Vagina (tissue), 2 donors: ENCODE measurements around the gene GALNT17.

Experiments
- POLR2A ChIP-seq, 2 donors: fragments of 450-650 bp; IDR thresholded peaks; one replicate each; pipeline ENCODE4 v1.6.1; 2017; ENCODE audit warnings: antibody characterized with exemption in 2 of 2, mild to moderate bottlenecking in 2 of 2, moderate library complexity in 2 of 2
- TF ChIP-seq, protein P1 (sequence below), 3 experiments: fragments of 450-650 bp in 2 of 3; fragments of 200-600 bp in 1 of 3; sonication (generic) in 1 of 3; IDR thresholded peaks; one replicate each; pipeline ENCODE4 v1.5.1; 2017 to 2019; ENCODE audit warnings: antibody characterized with exemption in 3 of 3, mild to moderate bottlenecking in 2 of 3, moderate library complexity in 2 of 3

DNA sequence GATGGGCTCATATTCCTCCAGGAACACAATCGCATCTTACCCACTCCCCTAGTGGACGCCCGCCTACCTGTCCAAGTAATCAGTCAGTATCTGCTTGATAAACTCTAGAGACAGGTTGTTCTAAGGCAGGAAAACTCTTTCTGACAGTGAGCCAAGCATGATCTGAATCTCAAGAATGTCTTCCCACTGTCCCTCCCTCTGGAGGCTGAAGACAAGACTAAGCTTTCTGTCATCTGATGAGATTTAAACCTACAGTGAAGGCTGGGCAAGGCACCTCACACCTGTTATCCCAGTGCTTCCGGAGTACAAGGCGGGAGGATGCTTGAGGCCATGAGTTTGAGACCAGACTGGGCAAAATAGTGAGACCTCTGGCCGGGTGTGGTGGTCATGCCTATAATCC, 586.6 kb downstream of the GALNT17 start:
- TF ChIP-seq, protein P1, sequence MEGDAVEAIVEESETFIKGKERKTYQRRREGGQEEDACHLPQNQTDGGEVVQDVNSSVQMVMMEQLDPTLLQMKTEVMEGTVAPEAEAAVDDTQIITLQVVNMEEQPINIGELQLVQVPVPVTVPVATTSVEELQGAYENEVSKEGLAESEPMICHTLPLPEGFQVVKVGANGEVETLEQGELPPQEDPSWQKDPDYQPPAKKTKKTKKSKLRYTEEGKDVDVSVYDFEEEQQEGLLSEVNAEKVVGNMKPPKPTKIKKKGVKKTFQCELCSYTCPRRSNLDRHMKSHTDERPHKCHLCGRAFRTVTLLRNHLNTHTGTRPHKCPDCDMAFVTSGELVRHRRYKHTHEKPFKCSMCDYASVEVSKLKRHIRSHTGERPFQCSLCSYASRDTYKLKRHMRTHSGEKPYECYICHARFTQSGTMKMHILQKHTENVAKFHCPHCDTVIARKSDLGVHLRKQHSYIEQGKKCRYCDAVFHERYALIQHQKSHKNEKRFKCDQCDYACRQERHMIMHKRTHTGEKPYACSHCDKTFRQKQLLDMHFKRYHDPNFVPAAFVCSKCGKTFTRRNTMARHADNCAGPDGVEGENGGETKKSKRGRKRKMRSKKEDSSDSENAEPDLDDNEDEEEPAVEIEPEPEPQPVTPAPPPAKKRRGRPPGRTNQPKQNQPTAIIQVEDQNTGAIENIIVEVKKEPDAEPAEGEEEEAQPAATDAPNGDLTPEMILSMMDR (IDR thresholded peaks at IDR 0.05): no peak
- no peak for TF ChIP-seq POLR2A (IDR thresholded peaks at IDR 0.05)
